Karpas-422 (cell line): ENCODE data around the gene ORAI1. TPM values are rescaled to one million over a fixed set of nuclear protein-coding genes. Genes with fewer than 3 reads are reported as not detected.

Experiments
- DNase-seq: peaks from one replicate; pipeline ENCODE4 v3.0.0-alpha.2; 2015
- H2AFZ ChIP-seq: fragments of 200-600 bp; sonication (generic); 2 replicates; pipeline ENCODE4 v1.6.1; 2014; ENCODE audit warnings: antibody characterized with exemption, low read length, mixed read lengths
- H3K27ac ChIP-seq: fragments of 200-600 bp; sonication (generic); 2 replicates; pipeline ENCODE4 v1.5.1; 2014; ENCODE audit warnings: mild to moderate bottlenecking, low read length, moderate library complexity
- H3K27me3 ChIP-seq: fragments of 200-600 bp; sonication (generic); 2 replicates; pipeline ENCODE4 v1.6.1; 2014; ENCODE audit warnings: low read length, mixed read lengths
- H3K36me3 ChIP-seq: fragments of 200-600 bp; sonication (generic); 2 replicates; pipeline ENCODE4 v1.6.1; 2014; ENCODE audit warnings: low read length, mixed read lengths; ENCODE audit not compliant: insufficient read depth
- H3K4me1 ChIP-seq: fragments of 200-600 bp; sonication (generic); 2 replicates; pipeline ENCODE4 v1.6.1; 2014; ENCODE audit warnings: mild to moderate bottlenecking, low read length, mixed read lengths
- H3K4me2 ChIP-seq: fragments of 200-600 bp; sonication (generic); 2 replicates; pipeline ENCODE4 v1.6.1; 2014; ENCODE audit warnings: low read length, low read depth, mild to moderate bottlenecking; ENCODE audit not compliant: poor library complexity, severe bottlenecking
- H3K4me3 ChIP-seq: fragments of 200-600 bp; sonication (generic); 2 replicates; pipeline ENCODE4 v1.5.1; 2014; ENCODE audit warnings: mild to moderate bottlenecking, antibody characterized with exemption, low read length, mixed read lengths
- H3K79me2 ChIP-seq: fragments of 200-600 bp; sonication (generic); 2 replicates; pipeline ENCODE4 v1.6.1; 2014; ENCODE audit warnings: mild to moderate bottlenecking, low read length, mixed read lengths
- H3K9ac ChIP-seq: fragments of 200-600 bp; sonication (generic); 2 replicates; pipeline ENCODE4 v1.6.0; 2014; ENCODE audit warnings: low read length
- H3K9me2 ChIP-seq: fragments of 200-600 bp; sonication (generic), shearing (Covaris generic); replicated peaks from 2 replicates; pipeline ENCODE4 v1.6.0; 2014; ENCODE audit warnings: mild to moderate bottlenecking, low read length, moderate library complexity; ENCODE audit not compliant: insufficient read depth
- H3K9me3 ChIP-seq: fragments of 300-700, 200-600 bp; sonication (generic); 2 replicates; pipeline ENCODE4 v1.6.1; 2014; ENCODE audit warnings: low read length, mixed read lengths
- H4K20me1 ChIP-seq: fragments of 200-600 bp; sonication (generic); 2 replicates; pipeline ENCODE4 v1.6.1; 2014; ENCODE audit warnings: mild to moderate bottlenecking, antibody characterized with exemption, low read length, low read depth; ENCODE audit not compliant: insufficient read depth
- total RNA-seq: library from RNA; depleted of rRNA; stranded (reverse); fragments of >200 nt; shearing (Covaris generic); gene quantifications from 2 replicates; pipeline ENCODE4 v1.2.3, GENCODE V29; 2014; ENCODE audit warnings: low replicate concordance

ORAI1 gene
- total RNA-seq, 1 experiment from 2014 or later: 20.3 TPM

GRCh38 chr12:121648458-121649028 lies 22.2 kb downstream of the ORAI1 start:
- no peak for DNase-seq
- Histone ChIP-seq H3K4me1 (no peaks in the 10 kb centered on the region), H4K20me1 (no peaks in the 10 kb centered on the region), H3K9me3 (no peaks in the 10 kb centered on the region), H3K9ac (no peak overlapping the region), H3K79me2 (no peaks in the 10 kb centered on the region), H3K4me3 (no peak overlapping the region), H3K27me3 (no peaks in the 10 kb centered on the region), H3K27ac (no peak overlapping the region), H3K36me3 (no peaks in the 10 kb centered on the region), H3K4me2 (no peak overlapping the region), H3K9me2 (no peaks in the 10 kb centered on the region), H2AFZ (no peak overlapping the region)

DNA sequence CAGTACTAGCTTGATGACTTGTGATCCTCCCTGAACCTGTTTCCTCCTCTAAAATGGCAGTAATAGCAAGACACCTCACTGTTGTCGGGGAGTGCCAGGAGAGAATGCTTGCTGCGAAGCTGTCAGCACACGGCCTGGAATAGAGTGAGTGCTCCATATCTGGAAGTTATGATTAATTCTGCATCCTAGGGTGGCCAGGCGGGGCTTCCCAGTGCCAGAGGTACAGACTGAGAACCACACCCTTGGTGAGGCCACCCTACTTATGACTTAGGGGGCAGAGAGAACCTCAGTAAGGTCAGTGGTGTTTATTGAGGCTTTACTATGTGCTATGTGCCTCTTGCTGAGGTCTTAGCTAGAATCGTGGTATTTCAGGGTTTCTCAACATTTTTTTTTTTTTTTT lies 23.0 kb downstream of the ORAI1 start:
- no peaks in the 10 kb centered on the region for H3K79me2 ChIP-seq
- no peak overlapping the region for H3K27ac ChIP-seq
- no peak for DNase-seq
- no peaks in the 10 kb centered on the region for H3K9me2 ChIP-seq
- no peak overlapping the region for H3K4me2 ChIP-seq
- H3K27me3 ChIP-seq: no peaks in the 10 kb centered on the region
- H3K36me3 ChIP-seq: no peaks in the 10 kb centered on the region
- H3K9me3 ChIP-seq: no peaks in the 10 kb centered on the region
- H4K20me1 ChIP-seq: no peaks in the 10 kb centered on the region
- H3K4me3 ChIP-seq: no peak overlapping the region
- H2AFZ ChIP-seq: no peak overlapping the region
- no peak overlapping the region for H3K9ac ChIP-seq
- H3K4me1 ChIP-seq: no peaks in the 10 kb centered on the region

DNA sequence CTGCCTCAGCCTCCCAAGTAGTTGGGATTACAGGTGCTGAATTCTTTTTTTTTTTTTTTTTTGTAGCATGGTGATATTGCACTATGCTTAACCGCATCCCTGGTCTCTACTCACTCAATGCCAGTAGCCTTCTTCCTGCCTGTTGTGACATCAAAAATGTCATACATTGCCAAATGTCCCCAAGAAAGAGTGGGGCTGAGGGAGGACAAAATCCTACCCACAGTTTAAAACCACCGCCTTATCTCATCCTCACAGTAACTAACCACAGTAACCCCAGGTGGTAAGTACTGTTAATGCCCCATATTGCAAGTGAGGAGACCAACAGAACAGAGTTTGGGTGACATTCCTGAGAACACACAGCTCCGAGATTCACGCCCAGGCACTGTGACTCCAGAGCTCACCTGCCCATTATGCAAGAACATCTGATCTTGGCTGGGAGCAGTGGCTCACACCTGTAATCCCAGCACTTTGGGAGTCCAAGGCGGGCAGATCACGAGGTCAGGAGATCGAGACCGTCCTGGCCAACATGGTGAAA lies 23.6 kb downstream of the ORAI1 start:
- Histone ChIP-seq H3K36me3 (no peaks in the 10 kb centered on the region), H3K4me1 (no peaks in the 10 kb centered on the region), H3K9ac (no peak overlapping the region), H2AFZ (no peak overlapping the region), H3K79me2 (no peaks in the 10 kb centered on the region), H3K9me2 (no peaks in the 10 kb centered on the region), H4K20me1 (no peaks in the 10 kb centered on the region), H3K4me2 (no peak overlapping the region), H3K9me3 (no peaks in the 10 kb centered on the region), H3K4me3 (no peak overlapping the region), H3K27me3 (no peaks in the 10 kb centered on the region), H3K27ac (no peak overlapping the region)
- DNase-seq: no peak

DNA sequence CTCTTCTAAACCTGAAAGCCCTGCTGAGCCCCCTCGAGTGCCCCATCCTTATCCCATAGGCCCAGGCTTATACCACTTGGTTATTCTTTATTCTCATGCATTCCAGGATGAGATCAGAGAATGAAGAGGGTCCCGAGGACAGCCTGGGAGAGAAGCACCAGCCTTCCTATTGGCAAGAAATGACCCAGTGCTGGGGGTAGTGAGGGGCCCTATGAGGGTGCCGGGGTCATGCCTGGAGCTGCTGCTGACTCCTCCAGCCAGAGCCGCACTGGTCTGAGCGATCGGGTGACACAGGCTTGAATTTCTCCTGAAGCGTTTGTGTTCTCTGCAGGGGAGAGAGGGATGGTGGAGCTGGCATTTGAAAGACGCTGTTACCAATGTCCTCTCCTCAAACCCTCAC lies 25.0 kb downstream of the ORAI1 start:
- Histone ChIP-seq H3K4me2 (no peak overlapping the region), H3K79me2 (no peaks in the 10 kb centered on the region), H3K4me1 (no peaks in the 10 kb centered on the region), H3K9ac (no peak overlapping the region), H3K9me2 (no peaks in the 10 kb centered on the region), H4K20me1 (no peaks in the 10 kb centered on the region), H2AFZ (no peak overlapping the region), H3K36me3 (no peaks in the 10 kb centered on the region), H3K4me3 (no peak overlapping the region), H3K27me3 (no peaks in the 10 kb centered on the region), H3K27ac (no peak overlapping the region), H3K9me3 (no peaks in the 10 kb centered on the region)
- no peak for DNase-seq

DNA sequence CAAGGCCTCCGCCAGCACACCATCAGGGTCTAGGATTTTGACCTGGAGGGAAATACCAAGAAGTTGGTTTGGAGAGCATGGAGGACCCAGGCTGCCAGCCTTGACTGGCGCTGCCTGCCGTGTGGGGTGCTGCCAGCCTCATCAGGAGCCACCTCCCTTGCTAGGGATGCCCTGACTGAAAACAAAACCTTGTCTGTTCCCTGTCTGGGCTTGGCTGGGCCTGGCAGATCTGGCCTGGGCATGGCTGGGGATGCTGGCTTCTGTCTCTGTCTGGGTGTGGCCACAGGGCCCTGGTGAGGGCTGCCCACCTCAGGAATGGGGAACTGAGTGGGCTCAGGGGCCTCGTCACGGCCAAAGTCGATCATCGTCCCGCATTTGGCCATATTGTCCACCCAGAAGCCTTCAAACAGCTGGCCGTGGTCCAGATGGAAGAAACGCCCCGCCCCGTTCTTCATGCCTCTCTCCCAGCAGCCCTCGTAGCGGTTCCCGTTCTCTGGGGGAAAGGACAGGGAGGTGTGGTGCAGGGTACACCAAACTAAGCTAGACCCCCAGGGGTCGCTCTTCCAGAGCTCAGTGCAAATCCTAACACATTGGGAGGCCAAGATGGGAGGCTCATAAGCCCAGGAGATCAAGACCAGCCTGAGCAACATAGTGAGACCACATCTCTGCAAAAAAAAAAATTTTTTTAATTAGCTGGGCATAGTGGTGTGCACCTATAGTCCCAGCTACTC lies 26.6 kb downstream of the ORAI1 start:
- DNase-seq: no peak
- no peaks in the 10 kb centered on the region for H3K79me2 ChIP-seq
- no peaks in the 10 kb centered on the region for H3K27me3 ChIP-seq
- H4K20me1 ChIP-seq: no peaks in the 10 kb centered on the region
- no peaks in the 10 kb centered on the region for H3K36me3 ChIP-seq
- H3K9me2 ChIP-seq: no peaks in the 10 kb centered on the region
- no peaks in the 10 kb centered on the region for H3K4me1 ChIP-seq
- H2AFZ ChIP-seq: no peak overlapping the region
- H3K4me2 ChIP-seq: no peak overlapping the region
- H3K27ac ChIP-seq: no peak overlapping the region
- H3K4me3 ChIP-seq: no peak overlapping the region
- no peak overlapping the region for H3K9ac ChIP-seq
- H3K9me3 ChIP-seq: no peaks in the 10 kb centered on the region

- no peak overlapping the region for H3K4me3 ChIP-seq
- H3K9ac ChIP-seq: no peak overlapping the region
- no peaks in the 10 kb centered on the region for H3K79me2 ChIP-seq
- H4K20me1 ChIP-seq: no peaks in the 10 kb centered on the region
- no peak overlapping the region for H2AFZ ChIP-seq
- H3K4me2 ChIP-seq: no peak overlapping the region
- H3K9me3 ChIP-seq: no peaks in the 10 kb centered on the region
- no peak overlapping the region for H3K27ac ChIP-seq
- no peaks in the 10 kb centered on the region for H3K36me3 ChIP-seq
- H3K9me2 ChIP-seq: no peaks in the 10 kb centered on the region
- H3K4me1 ChIP-seq: no peaks in the 10 kb centered on the region
- H3K27me3 ChIP-seq: no peaks in the 10 kb centered on the region
- no peak for DNase-seq
These were observed 27.7 kb downstream of the ORAI1 start for GRCh38 chr12:121653999-121654398.

- no peaks in the 10 kb centered on the region for H3K9me2 ChIP-seq
- H3K9me3 ChIP-seq: no peaks in the 10 kb centered on the region
- H3K4me1 ChIP-seq: no peaks in the 10 kb centered on the region
- no peak overlapping the region for H3K4me3 ChIP-seq
- H2AFZ ChIP-seq: no peak overlapping the region
- H3K79me2 ChIP-seq: no peaks in the 10 kb centered on the region
- DNase-seq: no peak
- no peaks in the 10 kb centered on the region for H3K27me3 ChIP-seq
- no peaks in the 10 kb centered on the region for H3K36me3 ChIP-seq
- no peak overlapping the region for H3K4me2 ChIP-seq
- no peaks in the 10 kb centered on the region for H4K20me1 ChIP-seq
- H3K27ac ChIP-seq: no peak overlapping the region
- H3K9ac ChIP-seq: no peak overlapping the region
These were observed 29.8 kb downstream of the ORAI1 start for GRCh38 chr12:121656122-121656521.

DNA sequence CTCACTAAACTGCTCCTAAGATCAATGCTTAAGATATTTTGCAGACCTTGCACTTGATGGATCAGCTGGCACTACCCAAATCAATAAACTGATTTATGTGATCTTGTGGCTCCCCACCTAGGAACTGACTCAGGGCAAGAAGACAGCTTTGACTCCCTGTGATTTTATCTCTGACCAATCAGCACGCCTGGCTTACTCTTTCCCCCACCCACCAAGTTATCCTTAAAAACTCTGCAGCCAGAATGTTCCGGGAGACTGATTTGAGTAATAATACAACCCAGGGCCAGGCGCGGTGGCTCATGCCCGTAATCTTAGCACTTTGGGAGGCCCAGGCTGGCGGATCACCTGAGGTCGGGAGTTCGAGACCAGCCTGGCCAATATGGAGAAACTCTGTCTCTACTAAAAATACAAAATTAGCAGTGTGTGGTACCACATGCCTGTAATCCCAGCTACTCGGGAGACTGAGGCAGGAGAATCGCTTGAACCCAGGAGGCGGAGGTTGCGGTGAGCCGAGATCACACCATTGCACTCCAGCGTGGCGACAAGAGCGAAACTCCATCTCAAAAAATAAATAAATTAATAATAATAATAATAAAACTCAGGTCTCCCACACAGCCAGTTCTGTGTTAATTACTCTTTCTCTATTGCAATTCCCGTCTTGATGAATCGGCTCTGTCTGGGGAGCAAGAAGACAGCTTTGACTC lies 31.1 kb downstream of the ORAI1 start:
- Histone ChIP-seq H3K9me2 (no peaks in the 10 kb centered on the region), H4K20me1 (no peaks in the 10 kb centered on the region), H3K27me3 (no peaks in the 10 kb centered on the region), H3K4me1 (no peaks in the 10 kb centered on the region), H3K27ac (no peak overlapping the region), H3K79me2 (no peaks in the 10 kb centered on the region), H3K9ac (no peak overlapping the region), H3K9me3 (no peaks in the 10 kb centered on the region), H3K36me3 (no peaks in the 10 kb centered on the region), H3K4me3 (no peak overlapping the region), H3K4me2 (no peak overlapping the region), H2AFZ (no peak overlapping the region)
- no peak for DNase-seq
